Endometrial microvascular endothelial cells (primary cell): ENCODE data around the gene ASB15. TPM values are rescaled to one million over a fixed set of nuclear protein-coding genes. Genes with fewer than 3 reads are reported as not detected.
"Not testable (repeated sequence)": the region's sequence is repeated elsewhere in the genome, so short reads cannot be mapped to it uniquely, and the experiment has no call there.

Experiments
- in situ Hi-C: cut with HindIII; loops from 2 replicates; pipeline ENCODE4 v1.10.0; 2017; ENCODE audit warnings: low sequenced_read_pairs, low pct_unique_long_range_greater_than_20kb; ENCODE audit errors: inconsistent ontology term
- total RNA-seq: library from RNA; depleted of rRNA; stranded (reverse); fragments of >200 nt; gene quantifications from one replicate; pipeline ENCODE4 v1.2.3, GENCODE V29; 2015; ENCODE audit errors: inconsistent ontology term

ASB15 gene
- total RNA-seq: not detected

GRCh38 chr7:123601530-123601929 lies at the start of gene ASB15:
Gene ASB15 (plus strand): TSS chr7:123601821. CDS start chr7:123614503, 12,682 bp downstream.
- in situ Hi-C loops: no loop called here

DNA sequence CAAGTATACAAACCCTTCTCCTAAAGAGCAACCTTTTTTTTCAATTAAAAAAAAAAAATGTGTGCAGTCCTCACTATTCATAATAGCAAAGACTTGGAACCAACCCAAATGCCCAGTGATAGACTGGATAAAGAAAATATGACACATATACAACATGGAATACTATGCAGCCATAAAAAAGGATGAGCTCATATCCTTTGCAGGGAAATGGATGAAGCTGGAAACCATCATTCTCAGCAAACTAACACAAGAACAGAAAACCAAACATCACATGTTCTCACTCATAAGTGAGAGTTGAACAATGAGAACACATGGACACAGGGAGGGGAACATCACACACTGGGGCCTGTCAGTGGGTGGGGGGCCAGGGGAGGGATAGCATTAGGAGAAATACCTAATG lies 49.5 kb upstream of the ASB15 start:
- in situ Hi-C loops: not testable (repeated sequence)

DNA sequence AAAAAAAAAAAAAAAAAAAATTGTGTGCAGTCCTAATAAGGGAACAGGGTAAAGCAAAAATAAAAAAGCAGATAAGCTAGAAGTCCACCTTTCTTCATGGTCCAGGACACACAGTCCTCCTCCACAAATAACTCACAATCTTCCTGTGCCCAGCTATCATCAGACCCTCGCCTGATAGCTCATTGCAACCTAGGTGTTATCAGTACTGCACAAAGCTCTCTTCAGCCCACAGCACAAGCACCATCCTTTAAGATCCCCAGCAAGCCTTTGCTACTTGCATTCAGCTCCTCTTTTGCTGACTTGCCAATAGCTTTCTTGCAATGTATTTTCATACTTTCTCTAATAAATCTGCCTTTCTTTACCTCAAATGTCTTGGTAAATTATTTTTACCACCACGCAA lies 49.0 kb upstream of the ASB15 start:
- in situ Hi-C loops: no loop called here

- in situ Hi-C loops: no loop called here
Measured at GRCh38 chr7:123553159-123553558, 48.5 kb upstream of the ASB15 start.

- in situ Hi-C loops: no loop called here
Measured at GRCh38 chr7:123555484-123555883, 46.1 kb upstream of the ASB15 start.

GRCh38 chr7:123557016-123557397 lies 44.6 kb upstream of the ASB15 start:
- in situ Hi-C loops: no loop called here

GRCh38 chr7:123557398-123558288 lies 44.0 kb upstream of the ASB15 start, which contains the start of gene NDUFA5:
Gene NDUFA5 (minus strand): TSS chr7:123557818. CDS start chr7:123557795, 23 bp downstream.
- in situ Hi-C loops: no loop called here

DNA sequence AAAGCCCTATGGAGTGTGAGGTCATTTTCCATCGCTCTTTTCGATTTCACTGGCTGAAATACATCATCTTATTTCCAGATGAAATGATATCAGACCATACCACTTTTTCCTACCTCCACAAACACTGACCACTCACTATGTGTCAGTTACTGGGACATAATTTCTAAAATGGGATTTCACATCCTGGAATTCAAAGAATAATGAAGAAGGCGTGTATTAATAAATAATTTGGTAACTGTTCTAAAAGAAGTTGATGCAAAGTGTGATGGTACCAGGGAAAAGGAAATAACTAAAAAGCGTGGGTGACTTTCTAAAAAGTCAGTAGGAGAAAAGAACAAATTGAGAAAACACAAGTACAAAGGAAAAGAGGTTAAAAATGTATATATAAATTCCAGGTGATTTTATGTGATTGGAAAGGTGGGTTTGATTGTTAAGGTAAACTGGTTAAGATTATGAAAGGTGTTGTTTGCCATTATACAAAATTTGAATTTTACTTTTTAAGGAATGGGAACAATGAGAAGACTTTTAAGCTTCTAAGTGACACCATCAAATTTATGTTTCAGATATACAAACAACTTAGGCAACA lies 43.2 kb upstream of the ASB15 start:
- in situ Hi-C loops: no loop called here

- in situ Hi-C loops: no loop called here
Measured at GRCh38 chr7:123562121-123562520, 39.5 kb upstream of the ASB15 start.

- in situ Hi-C loops: no loop called here
Measured at GRCh38 chr7:123569352-123570010, 32.1 kb upstream of the ASB15 start.

DNA sequence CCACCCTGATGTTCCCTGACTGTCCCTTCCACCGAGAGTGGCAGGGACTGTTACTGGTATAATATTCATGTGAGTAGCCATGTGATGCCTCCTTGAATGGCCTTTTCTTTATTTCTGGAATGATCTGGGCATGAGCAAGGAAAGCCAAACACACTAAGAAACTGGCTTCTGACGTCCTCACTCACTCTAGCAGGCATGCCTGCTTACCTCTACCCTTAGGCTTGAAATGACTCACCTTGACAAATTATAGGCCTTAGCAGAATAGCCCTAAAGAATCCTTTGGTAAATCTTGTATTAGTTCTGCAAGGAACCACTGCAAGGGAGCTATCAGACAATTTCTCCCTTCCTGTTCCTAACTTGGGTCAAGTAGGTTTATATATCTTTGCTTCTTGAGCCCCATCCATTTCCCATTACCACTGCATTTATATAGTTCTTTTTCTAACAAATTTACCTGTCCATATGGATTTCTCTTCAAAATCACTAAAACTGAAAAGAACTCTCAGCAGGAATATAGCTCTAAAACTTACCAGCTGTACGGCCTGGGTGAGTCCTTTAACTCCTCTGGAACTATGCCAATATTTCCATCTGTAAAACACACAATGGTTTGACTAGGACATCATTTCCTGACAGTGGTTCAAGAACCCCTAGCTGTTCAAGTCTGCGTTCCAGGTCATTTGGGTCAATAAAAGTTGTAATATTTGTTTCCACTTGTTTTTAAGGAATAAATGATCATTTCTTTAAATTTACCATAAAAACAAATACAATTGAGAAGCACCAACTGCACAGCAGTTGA lies 31.0 kb upstream of the ASB15 start:
- in situ Hi-C loops: no loop called here

DNA sequence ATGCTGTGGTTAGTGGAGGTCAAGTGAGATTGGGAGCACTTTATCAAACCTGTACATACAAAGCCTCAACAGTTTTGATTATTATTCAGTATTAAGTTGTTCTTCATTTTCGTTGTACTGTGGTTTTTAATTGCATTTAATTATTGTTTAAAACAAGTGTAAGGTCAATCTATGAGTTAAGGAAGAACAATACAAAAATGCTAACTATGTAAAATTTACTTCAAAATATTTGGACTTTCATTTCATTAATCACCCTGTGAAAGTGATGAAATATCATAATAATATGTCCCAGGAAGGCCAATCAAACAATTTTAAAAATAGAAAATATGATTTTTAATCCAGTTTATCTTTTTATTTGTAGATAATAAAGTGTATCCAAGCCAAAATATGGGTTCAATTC lies 30.4 kb upstream of the ASB15 start:
- in situ Hi-C loops: no loop called here

DNA sequence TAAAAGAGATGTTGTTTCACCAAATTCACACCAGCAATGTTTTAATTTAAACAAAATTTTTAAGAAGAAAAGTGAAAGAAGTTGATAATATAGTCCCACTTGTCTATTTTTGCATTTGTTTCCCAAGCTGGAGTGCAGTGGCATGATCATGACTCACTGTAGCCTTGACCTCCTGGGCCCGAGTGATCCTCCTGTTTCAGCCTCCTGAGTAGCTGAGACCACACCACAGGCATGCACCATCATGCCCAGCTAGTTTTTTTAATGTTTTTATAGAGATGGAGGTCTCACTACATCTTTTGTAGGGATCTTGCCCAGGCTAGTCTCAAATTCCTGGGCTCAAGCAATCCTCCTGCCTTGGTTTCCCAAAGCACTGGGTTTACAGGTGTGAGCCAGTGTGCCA lies 29.9 kb upstream of the ASB15 start:
- in situ Hi-C loops: no loop called here

GRCh38 chr7:123573341-123573740 lies 28.3 kb upstream of the ASB15 start:
- in situ Hi-C loops: no loop called here

DNA sequence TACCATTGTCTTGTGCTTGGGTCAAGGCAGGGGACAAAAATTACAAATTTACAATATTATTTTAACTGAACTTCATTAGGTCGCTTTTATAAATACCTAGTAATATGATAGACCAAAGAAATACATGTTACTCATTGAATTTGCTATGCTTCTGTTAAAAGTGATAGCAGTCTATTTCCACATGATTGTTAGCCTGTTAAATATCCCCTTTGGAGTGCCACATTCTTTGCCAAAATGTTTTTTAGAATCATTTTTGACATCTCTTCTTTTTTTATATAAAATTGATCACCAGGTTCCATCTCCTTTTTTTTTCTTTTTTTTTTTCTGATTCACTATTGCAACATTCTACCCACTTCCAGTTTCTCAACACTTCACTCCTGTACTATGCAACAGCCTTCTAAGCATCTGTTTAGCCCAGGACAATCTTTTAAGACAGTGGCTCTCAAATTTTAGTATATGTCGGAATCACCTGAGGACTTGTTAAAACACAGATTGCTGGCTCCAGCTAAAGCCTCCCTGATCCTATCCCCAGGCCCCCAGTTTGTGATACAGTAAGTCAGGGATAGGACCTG lies 27.6 kb upstream of the ASB15 start:
- in situ Hi-C loops: no loop called here

GRCh38 chr7:123579416-123579815 lies 22.2 kb upstream of the ASB15 start:
- in situ Hi-C loops: no loop called here

DNA sequence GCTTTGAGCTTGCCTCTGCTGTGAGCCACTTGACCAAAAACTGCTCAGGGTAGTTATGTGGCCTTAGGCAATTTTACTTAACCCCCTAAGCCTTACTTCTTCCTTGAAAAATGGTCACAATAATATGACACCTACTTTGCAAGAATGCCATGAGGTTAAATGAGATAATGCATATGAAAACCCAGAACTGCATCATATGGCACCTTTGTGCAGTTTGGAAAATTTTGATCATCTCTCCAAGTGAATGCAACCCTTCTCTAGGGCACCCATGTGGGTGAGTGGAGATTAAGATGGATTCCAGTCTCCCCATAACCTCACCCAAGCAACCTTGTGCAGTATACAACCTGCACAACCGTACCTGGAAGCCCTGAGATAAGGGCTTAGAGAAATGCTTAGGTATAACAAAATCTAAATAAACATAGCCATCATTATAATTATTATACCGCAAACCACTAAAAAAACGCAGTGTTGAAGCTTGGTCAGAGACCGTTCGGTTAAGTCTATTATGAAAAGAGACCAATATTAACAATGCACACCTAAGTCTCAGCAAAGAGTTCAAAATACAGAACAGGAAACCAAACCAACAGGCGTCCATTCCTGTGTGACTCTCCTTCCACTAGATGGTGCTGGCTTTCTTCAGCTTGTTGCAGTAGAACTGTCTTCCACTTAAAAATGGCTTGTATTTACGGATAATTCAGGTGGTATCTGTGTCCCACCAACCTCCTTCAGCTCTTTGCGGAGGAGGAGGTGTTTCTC lies 21.0 kb upstream of the ASB15 start:
- in situ Hi-C loops: no loop called here

- in situ Hi-C loops: no loop called here
Measured at GRCh38 chr7:123581162-123581459, 20.5 kb upstream of the ASB15 start.
